Endothelial cell of umbilical vein (primary cell): ENCODE results near the gene ELOVL6.

ENCODE experiments used
- EZH2 ChIP-seq: IDR thresholded peaks from 2 replicates; pipeline ENCODE4 v1.6.1; 2012; ENCODE audit warnings: borderline replicate concordance, low read depth, mild to moderate bottlenecking, moderate library complexity, low read length, inconsistent platforms; ENCODE audit not compliant: severe bottlenecking
- FOS ChIP-seq: IDR thresholded peaks from 2 replicates; pipeline ENCODE4 v1.6.1; 2011; ENCODE audit warnings: mild to moderate bottlenecking, low read length, moderate library complexity, borderline replicate concordance; ENCODE audit not compliant: insufficient read depth
- GATA2 ChIP-seq: IDR thresholded peaks from 2 replicates; pipeline ENCODE4 v1.7.0; 2011; ENCODE audit warnings: low read depth, mild to moderate bottlenecking, moderate library complexity, mixed read lengths, low read length; ENCODE audit not compliant: insufficient read length, insufficient read depth
- JUN ChIP-seq: IDR thresholded peaks from 2 replicates; pipeline ENCODE4 v1.6.1; 2011; ENCODE audit warnings: borderline replicate concordance, low read depth; ENCODE audit not compliant: insufficient read length, insufficient read depth
- MAX ChIP-seq: IDR thresholded peaks from 2 replicates; pipeline ENCODE4 v1.6.1; 2011; ENCODE audit not compliant: insufficient read depth, insufficient read length
- MYC ChIP-seq: IDR thresholded peaks from one replicate; pipeline ENCODE4 v1.6.1; 2011; ENCODE audit warnings: mild to moderate bottlenecking, low read depth, low read length
- POLR2A ChIP-seq: IDR thresholded peaks from 2 replicates; pipeline ENCODE4 v1.6.1; 2012; ENCODE audit warnings: low read depth, mild to moderate bottlenecking, control low read depth, low read length
- POLR2AphosphoS5 ChIP-seq: IDR thresholded peaks from 2 replicates; pipeline ENCODE4 v1.6.1; 2012; ENCODE audit warnings: low read depth, mild to moderate bottlenecking, control low read depth, low read length, moderate library complexity; ENCODE audit not compliant: insufficient read depth
- TF ChIP-seq, protein P1 (sequence below), 2 donors: IDR thresholded peaks; 1 replicate in 1 of 2; 2 replicates in 1 of 2; pipeline ENCODE4 v1.5.1; 2011; ENCODE audit warnings: low read length in 2 of 2, mild to moderate bottlenecking in 2 of 2, moderate library complexity in 2 of 2, control low read depth in 1 of 2, inconsistent platforms in 1 of 2, low read depth in 1 of 2; ENCODE audit not compliant: insufficient read depth in 1 of 2; ENCODE audit errors: extremely low read depth in 1 of 2

DNA sequence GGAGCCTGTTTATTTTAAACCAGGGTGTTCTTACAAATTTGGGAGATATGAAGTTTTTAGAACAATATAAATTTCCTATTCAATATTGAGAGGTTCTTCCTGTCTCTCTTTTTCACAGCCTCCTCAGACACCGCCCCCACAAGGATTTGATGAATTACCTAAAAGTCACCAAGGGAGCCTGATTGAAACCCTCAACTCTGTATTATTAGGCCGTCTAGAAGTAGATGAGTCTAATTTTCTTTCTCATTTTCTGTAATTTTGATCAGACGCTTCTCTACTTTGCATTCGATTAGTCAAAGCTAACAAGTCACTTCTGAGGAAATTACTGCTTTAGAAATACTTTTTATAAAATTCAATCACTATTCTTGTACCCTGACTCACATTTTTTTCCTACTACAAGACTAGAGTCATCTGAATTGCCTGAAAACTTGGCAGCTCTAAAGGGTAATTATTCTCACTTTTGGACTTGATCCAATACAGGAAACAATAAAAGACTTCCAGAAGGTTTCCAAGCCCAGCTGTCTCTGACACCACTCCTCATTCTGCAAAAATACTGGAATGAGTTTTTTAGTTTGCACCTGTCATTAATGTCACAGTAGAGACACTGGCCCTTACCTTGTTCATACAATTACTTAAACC, 111.2 kb downstream of the ELOVL6 start:
- TF ChIP-seq, protein P1, sequence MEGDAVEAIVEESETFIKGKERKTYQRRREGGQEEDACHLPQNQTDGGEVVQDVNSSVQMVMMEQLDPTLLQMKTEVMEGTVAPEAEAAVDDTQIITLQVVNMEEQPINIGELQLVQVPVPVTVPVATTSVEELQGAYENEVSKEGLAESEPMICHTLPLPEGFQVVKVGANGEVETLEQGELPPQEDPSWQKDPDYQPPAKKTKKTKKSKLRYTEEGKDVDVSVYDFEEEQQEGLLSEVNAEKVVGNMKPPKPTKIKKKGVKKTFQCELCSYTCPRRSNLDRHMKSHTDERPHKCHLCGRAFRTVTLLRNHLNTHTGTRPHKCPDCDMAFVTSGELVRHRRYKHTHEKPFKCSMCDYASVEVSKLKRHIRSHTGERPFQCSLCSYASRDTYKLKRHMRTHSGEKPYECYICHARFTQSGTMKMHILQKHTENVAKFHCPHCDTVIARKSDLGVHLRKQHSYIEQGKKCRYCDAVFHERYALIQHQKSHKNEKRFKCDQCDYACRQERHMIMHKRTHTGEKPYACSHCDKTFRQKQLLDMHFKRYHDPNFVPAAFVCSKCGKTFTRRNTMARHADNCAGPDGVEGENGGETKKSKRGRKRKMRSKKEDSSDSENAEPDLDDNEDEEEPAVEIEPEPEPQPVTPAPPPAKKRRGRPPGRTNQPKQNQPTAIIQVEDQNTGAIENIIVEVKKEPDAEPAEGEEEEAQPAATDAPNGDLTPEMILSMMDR (IDR thresholded peaks at IDR 0.05; ENCODE audit: extremely low read depth in 1 of 2, insufficient read depth in 1 of 2, low read depth in 1 of 2, low read length in 2 of 2), result no peak
- TF ChIP-seq POLR2AphosphoS5 (peak; percentile 47), POLR2A (no peak), FOS (peak; percentile 64), JUN (peak; percentile 51), MAX (no peak), EZH2 (no peak), MYC (no peak), GATA2 (no peak)
